Urinary bladder (tissue), 4 donors: Measurements from ENCODE around the gene DNAJB8. TPM values are rescaled to one million over a fixed set of nuclear protein-coding genes. Genes with fewer than 3 reads are reported as not detected.

Experiments
- DNase-seq: peaks from one replicate; pipeline ENCODE4 v3.0.0-alpha.2; 2015; ENCODE audit errors: extremely low spot score
- H3K27ac ChIP-seq: one replicate; pipeline ENCODE4 v1.5.1; 2013; ENCODE audit warnings: low read depth, mild to moderate bottlenecking, moderate library complexity
- H3K36me3 ChIP-seq: one replicate; pipeline ENCODE4 v1.6.1; 2013; ENCODE audit warnings: mild to moderate bottlenecking, moderate library complexity; ENCODE audit not compliant: insufficient read depth
- H3K4me1 ChIP-seq: one replicate; pipeline ENCODE4 v1.6.1; 2013; ENCODE audit warnings: mild to moderate bottlenecking, moderate library complexity; ENCODE audit not compliant: insufficient read depth
- H3K4me3 ChIP-seq: one replicate; pipeline ENCODE4 v1.5.1; 2013; ENCODE audit warnings: low read depth, low read length
- WGBS: extraction: QIAGEN DNeasy Blood & Tissue Kit; methylation state at CpG from one replicate; pipeline ENCODE4 v1.1.7; 2013; 5-methylcytosine and 5-hydroxymethylcytosine counted together
- polyA plus RNA-seq: library from polyadenylated mRNA; stranded (reverse); fragments of 200-250 nt; gene quantifications from one replicate; pipeline ENCODE4 v1.2.3, GENCODE V29; 2013
- total RNA-seq: library from RNA; depleted of rRNA; stranded (reverse); fragments of >200 nt; gene quantifications from one replicate; pipeline ENCODE4 v1.2.3, GENCODE V29; 2014
- donor health status: healthy with polysubstance abuse.
- donor health status: healthy.

DNAJB8 gene
- total and polyA plus RNA-seq, 2 donors, result not detected

GRCh38 chr3:128490915-128491690, 24.4 kb upstream of the DNAJB8 start:
- H3K36me3 ChIP-seq, result no peaks in the 10 kb centered on the region
- DNase-seq, result no peak
- H3K27ac ChIP-seq, result peak overlapping the region; percentile 62
- H3K4me1 ChIP-seq, result no peaks in the 10 kb centered on the region
- peak overlapping the region; percentile 62 for H3K4me3 ChIP-seq
- WGBS, result 17% methylated on average over 23 of the region's 23 CpGs

- H3K36me3 ChIP-seq, result no peaks in the 10 kb centered on the region
- DNase-seq, result no peak
- H3K27ac ChIP-seq, result peak overlapping the region; percentile 7
- H3K4me3 ChIP-seq, result peak overlapping the region; percentile 62
- WGBS, result 15% methylated on average over 10 of the region's 10 CpGs
- no peaks in the 10 kb centered on the region for H3K4me1 ChIP-seq
These were observed 23.9 kb upstream of the DNAJB8 start for GRCh38 chr3:128490650-128490914.

- H3K4me1 ChIP-seq, result no peaks in the 10 kb centered on the region
- H3K36me3 ChIP-seq, result no peaks in the 10 kb centered on the region
- WGBS, result 4% methylated on average over 61 of the region's 61 CpGs
- no peak for DNase-seq
- H3K4me3 ChIP-seq, result peak overlapping the region; percentile 62
- peak overlapping the region; percentile 89 for H3K27ac ChIP-seq
These were observed 23.4 kb upstream of the DNAJB8 start for GRCh38 chr3:128489927-128490649.

- no peak for DNase-seq
- no peaks in the 10 kb centered on the region for H3K4me1 ChIP-seq
- H3K4me3 ChIP-seq, result peak overlapping the region; percentile 62
- no peaks in the 10 kb centered on the region for H3K36me3 ChIP-seq
- peak overlapping the region; percentile 89 for H3K27ac ChIP-seq
- 1% methylated on average over 26 of the region's 26 CpGs for WGBS
These were observed 22.9 kb upstream of the DNAJB8 start for GRCh38 chr3:128489674-128489926.

- no peaks in the 10 kb centered on the region for H3K4me1 ChIP-seq
- WGBS, result under 1% methylated on average over 71 of the region's 71 CpGs
These were observed 22.4 kb upstream of the DNAJB8 start for GRCh38 chr3:128488991-128489673.

GRCh38 chr3:128488636-128488990, 21.9 kb upstream of the DNAJB8 start:
- no peak for DNase-seq
- 5% methylated on average over 21 of the region's 21 CpGs for WGBS
- Histone ChIP-seq H3K4me1 (no peaks in the 10 kb centered on the region), H3K36me3 (no peaks in the 10 kb centered on the region), H3K4me3 (peak overlapping the region; percentile 62), H3K27ac (peak overlapping the region; percentile 65)

More at GRCh38 chr3:128488991-128489673, 22.4 kb upstream of the DNAJB8 start:
- H3K36me3 ChIP-seq, result no peaks in the 10 kb centered on the region
- peak overlapping the region; percentile 89 for H3K27ac ChIP-seq
- DNase-seq, result no peak
- peak overlapping the region; percentile 62 for H3K4me3 ChIP-seq

- 1% methylated on average over 68 of the region's 68 CpGs for WGBS
- H3K4me1 ChIP-seq, result peaks cover 3% of the 10 kb centered on the region
- peak overlapping the region; percentile 62 for H3K4me3 ChIP-seq
- H3K27ac ChIP-seq, result peak overlapping the region; percentile 65
- H3K36me3 ChIP-seq, result no peaks in the 10 kb centered on the region
- DNase-seq, result peak; percentile 87
These were observed 21.3 kb upstream of the DNAJB8 start for GRCh38 chr3:128487813-128488635.

GRCh38 chr3:128487538-128487812, 20.8 kb upstream of the DNAJB8 start:
- no peak for DNase-seq
- Histone ChIP-seq H3K4me3 (peak overlapping the region; percentile 62), H3K36me3 (no peaks in the 10 kb centered on the region), H3K27ac (peak overlapping the region; percentile 53), H3K4me1 (peaks cover 3% of the 10 kb centered on the region)
- WGBS, result 2% methylated on average over 18 of the region's 18 CpGs

- H3K4me1 ChIP-seq, result peaks cover 3% of the 10 kb centered on the region
These were observed 20.2 kb upstream of the DNAJB8 start for GRCh38 chr3:128486681-128487537.

GRCh38 chr3:128486205-128486628, 19.5 kb upstream of the DNAJB8 start:
- H3K4me1 ChIP-seq, result peaks cover 3% of the 10 kb centered on the region
- 45% methylated on average over 14 of the region's 14 CpGs for WGBS
- no peak overlapping the region for H3K27ac ChIP-seq
- H3K4me3 ChIP-seq, result peak overlapping the region; percentile 62
- no peak for DNase-seq
- H3K36me3 ChIP-seq, result no peaks in the 10 kb centered on the region

More at GRCh38 chr3:128486681-128487537, 20.2 kb upstream of the DNAJB8 start:
- H3K36me3 ChIP-seq, result no peaks in the 10 kb centered on the region
- peak overlapping the region; percentile 62 for H3K4me3 ChIP-seq
- no peak for DNase-seq
- WGBS, result 3% methylated on average over 75 of the region's 75 CpGs
- H3K27ac ChIP-seq, result peak overlapping the region; percentile 53

- Histone ChIP-seq H3K4me1 (peaks cover 3% of the 10 kb centered on the region), H3K4me3 (peak overlapping the region; percentile 62), H3K36me3 (no peaks in the 10 kb centered on the region), H3K27ac (no peak overlapping the region)
- WGBS, result 65% methylated on average over 29 of the region's 29 CpGs
- no peak for DNase-seq
These were observed 18.9 kb upstream of the DNAJB8 start for GRCh38 chr3:128485282-128486204.
